ENCODE measurements around the gene PTPN9.
A peak's percentile ranks its signal among the peaks of the same experiment; 100 is the strongest.
"Not testable (repeated sequence)": the region's sequence is repeated elsewhere in the genome, so short reads cannot be mapped to it uniquely, and the experiment has no call there.

Gene PTPN9

DNA sequence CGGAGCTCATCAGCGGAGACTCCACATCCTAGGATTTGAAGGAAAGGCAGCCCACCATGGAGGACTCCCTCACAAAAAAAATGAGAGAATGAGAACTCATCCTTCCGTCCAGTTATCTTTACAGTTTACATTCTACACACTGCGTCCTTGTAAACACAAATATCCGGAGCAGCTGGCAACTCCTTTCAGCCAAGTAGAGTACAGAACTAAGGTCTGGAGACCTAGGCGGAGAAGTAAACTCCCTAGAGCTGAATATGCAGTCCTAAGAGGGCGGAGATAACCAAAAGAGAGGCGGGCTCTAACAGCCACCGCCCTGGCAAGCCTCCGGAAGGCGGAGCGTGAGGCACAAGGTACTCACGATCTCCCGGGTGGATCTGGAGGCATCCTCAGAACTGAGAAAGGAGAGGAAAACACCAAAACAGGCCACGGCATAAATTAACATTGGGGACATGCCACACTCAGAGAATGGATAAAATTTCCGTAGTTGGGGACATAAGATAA is 126.7 kb downstream of the PTPN9 start:
- Histone ChIP-seq H2AFZ (ENCODE audit: low read depth, low read length) (no peak overlapping the region), H3K9me3 (ENCODE audit: low read length) (no peaks in the 10 kb centered on the region), H3K4me3 (ENCODE audit: low read length) (peak overlapping the region; percentile 82), H3K36me3 (ENCODE audit: insufficient read depth, low read length) (peaks cover 5% of the 10 kb centered on the region), H3K27me3 (ENCODE audit: insufficient read depth, low read length) (no peaks in the 10 kb centered on the region), H3K4me1 (ENCODE audit: insufficient read depth, low read length) (peaks cover 27% of the 10 kb centered on the region)

DNA sequence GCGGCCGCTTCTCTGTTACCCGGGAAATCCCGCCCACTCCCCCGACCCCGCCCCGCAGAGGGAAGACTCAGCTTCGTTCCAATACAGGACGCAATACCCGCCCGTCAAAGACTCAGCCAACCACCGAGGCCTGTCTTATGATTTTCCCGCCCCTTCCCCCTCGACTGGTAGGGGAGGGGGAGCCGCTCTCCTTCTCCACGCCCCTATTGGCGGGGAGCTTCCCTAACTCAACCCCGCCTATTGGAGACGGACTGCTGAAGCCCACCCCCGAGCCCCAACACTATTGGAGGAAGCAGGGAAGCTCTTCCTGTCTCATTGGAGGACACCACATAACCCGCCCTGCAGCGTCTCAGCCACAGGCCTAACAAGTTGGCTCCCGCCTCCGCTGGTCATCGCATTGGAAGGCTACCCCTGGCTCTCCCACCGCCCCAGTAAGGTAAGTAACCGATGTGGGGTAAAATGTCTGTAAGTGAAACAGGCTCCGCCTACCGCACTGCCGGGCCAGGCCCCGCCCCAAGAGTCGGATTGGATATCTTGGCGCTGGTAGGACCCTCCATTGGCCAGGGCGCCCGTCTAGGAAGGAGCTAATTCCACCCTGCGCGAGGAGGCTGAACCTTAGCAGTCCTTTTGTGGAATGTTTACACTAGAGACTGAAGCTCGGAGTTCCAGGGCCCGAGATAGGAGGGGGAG is 127.3 kb downstream of the PTPN9 start, which contains the start of gene SIN3A:
Gene SIN3A (minus strand): TSS at position 17 of the 690 bp plus-strand sequence. CDS start 21,315 bp downstream, outside the sequence.
- no peaks in the 10 kb centered on the region for H3K9me3 ChIP-seq (ENCODE audit: low read length)
- H3K27me3 ChIP-seq (ENCODE audit: insufficient read depth, low read length): no peaks in the 10 kb centered on the region
- H2AFZ ChIP-seq (ENCODE audit: low read depth, low read length): no peak within 1 kb of the TSS
- H3K4me3 ChIP-seq (ENCODE audit: low read length): peak within 1 kb of the TSS; percentile 95
- H3K36me3 ChIP-seq (ENCODE audit: insufficient read depth, low read length): peaks cover 9% of the 10 kb centered on the region
- peaks cover 25% of the 10 kb centered on the region for H3K4me1 ChIP-seq (ENCODE audit: insufficient read depth, low read length)

DNA sequence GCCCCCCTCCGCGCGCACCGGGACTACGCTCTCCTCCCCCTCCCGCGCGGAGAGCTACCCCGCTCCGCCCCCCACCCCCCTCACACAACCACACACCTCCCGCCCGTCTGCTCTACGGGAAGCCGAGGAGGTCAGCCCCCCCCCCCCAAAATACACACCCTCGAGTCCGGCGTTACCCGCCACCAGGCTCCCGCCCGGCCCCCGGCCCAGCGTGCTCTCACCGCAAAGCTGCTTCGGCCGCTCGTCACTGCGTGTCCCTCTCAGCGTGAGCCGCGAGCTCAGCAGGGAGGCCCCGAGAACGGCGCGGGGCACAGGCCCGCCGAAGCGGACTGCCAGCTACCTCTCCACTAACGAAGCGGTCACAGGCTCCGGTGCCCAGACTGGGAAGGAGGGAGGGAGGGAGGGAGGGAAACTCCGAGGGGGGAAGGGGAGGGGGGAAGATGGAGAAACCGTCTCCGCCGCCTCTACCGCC is 127.9 kb downstream of the PTPN9 start:
- peak overlapping the region; percentile 95 for H3K4me3 ChIP-seq (ENCODE audit: low read length)
- peaks cover 9% of the 10 kb centered on the region for H3K36me3 ChIP-seq (ENCODE audit: insufficient read depth, low read length)
- H3K9me3 ChIP-seq (ENCODE audit: low read length): no peaks in the 10 kb centered on the region
- H2AFZ ChIP-seq (ENCODE audit: low read depth, low read length): no peak overlapping the region
- H3K4me1 ChIP-seq (ENCODE audit: insufficient read depth, low read length): peaks cover 19% of the 10 kb centered on the region
- no peaks in the 10 kb centered on the region for H3K27me3 ChIP-seq (ENCODE audit: insufficient read depth, low read length)

DNA sequence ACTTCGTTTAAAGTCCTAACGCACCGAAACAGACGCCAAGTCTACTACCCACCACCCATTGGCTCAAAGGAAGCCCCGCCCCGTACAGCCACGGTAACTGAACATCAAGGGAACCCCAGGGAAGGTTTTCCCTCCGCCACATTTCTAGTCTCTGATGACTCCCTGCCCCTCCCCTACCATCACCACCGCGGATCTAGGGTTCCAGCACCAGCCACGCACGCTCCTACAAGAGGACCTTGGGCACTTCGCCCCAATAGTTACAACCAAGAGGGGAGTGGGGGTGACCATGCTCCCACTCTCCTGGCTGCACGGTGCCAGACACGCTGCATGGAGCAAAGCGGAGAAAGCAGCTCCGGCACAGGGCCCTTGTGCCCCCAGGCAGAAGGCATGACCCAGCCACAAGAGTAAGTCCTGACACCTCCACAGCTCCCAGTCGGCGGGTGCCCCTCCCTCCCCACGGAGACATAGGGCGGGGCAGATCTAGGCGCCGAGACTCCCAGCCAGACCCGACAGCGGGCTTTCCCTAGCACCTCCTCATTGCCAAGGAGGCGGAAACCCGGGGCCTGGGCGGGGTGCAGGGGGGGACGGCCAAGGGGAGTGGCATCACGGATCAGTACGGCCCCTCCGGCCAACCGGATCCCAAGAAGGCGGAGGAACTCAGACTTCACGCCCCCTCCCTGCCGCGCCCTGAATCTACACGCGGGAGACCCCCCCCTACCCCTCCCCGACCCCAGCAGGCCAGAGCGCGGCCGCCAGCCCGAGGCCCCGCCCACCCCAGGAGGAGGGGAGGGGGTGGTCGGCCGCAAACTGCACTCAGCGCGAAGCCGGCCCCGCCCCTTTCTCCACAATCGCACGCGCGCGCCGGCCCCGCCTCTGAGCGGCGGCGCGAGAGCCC is 128.6 kb downstream of the PTPN9 start:
- Histone ChIP-seq H2AFZ (ENCODE audit: low read depth, low read length) (no peak overlapping the region), H3K36me3 (ENCODE audit: insufficient read depth, low read length) (peaks cover 16% of the 10 kb centered on the region), H3K9me3 (ENCODE audit: low read length) (no peaks in the 10 kb centered on the region), H3K27me3 (ENCODE audit: insufficient read depth, low read length) (no peaks in the 10 kb centered on the region), H3K4me1 (ENCODE audit: insufficient read depth, low read length) (peaks cover 17% of the 10 kb centered on the region), H3K4me3 (ENCODE audit: low read length) (peak overlapping the region; percentile 95)

DNA sequence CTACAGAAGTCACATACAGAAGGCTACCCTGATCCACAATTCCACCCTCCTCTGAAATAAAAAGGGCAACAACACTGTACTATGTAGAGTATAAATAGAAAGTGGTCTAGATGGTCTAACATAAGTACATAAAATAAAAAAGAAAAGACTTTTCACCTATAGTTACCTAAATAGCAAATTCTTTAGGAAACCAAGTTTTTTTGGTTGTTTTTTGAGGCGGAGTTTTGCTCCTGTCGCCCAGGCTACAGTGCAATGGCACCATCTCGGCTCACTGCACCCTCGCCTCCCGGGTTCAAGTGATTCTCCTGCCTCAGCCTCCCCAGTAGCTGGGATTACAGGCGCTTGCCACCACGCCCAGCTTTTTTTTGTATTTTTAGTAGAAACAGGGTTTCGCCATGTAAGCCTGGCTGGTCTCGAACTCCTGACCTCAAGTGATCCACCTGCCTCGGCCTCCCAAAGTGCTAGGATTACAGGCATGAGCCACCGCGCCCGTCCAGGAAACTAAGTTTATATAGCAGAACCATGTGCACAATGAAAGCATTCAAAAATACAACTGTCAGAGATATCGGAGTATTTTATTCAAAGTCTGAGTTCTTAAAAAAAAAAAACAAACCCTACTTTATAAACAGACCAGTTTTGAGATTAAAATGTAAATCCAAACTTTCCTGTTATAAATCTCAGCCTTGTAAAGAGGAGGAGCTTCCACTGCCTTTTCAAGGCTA is 129.4 kb downstream of the PTPN9 start:
- no peaks in the 10 kb centered on the region for H3K27me3 ChIP-seq (ENCODE audit: insufficient read depth, low read length)
- peaks cover 17% of the 10 kb centered on the region for H3K36me3 ChIP-seq (ENCODE audit: insufficient read depth, low read length)
- H3K9me3 ChIP-seq (ENCODE audit: low read length): no peaks in the 10 kb centered on the region
- no peak overlapping the region for H2AFZ ChIP-seq (ENCODE audit: low read depth, low read length)
- H3K4me1 ChIP-seq (ENCODE audit: insufficient read depth, low read length): peaks cover 17% of the 10 kb centered on the region
- H3K4me3 ChIP-seq (ENCODE audit: low read length): peak overlapping the region; percentile 84

DNA sequence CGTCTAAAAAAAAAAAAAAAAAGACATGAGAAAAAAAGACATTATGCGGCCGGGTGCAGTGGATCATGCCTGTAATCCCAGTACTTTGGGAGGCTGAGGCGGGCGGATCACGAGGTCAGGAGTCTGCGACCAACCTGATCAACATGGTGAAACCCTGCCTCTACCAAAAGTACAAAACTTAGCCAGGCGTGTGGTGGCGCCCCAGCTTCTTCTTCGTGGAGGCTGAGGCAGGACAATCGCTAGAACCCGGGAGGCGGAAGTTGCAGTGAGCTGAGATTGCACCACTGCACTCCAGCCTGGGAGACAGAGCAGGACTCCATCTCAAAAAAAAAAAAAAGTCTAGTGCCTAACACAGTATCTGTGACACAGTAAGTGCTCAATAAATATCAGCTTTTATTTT is 130.9 kb downstream of the PTPN9 start:
- not testable (repeated sequence) for H3K4me3 ChIP-seq (ENCODE audit: low read length); H3K27me3 ChIP-seq (ENCODE audit: insufficient read depth, low read length); H3K9me3 ChIP-seq (ENCODE audit: low read length); H2AFZ ChIP-seq (ENCODE audit: low read depth, low read length)
- Histone ChIP-seq H3K36me3 (ENCODE audit: insufficient read depth, low read length) (peaks cover 23% of the 10 kb centered on the region), H3K4me1 (ENCODE audit: insufficient read depth, low read length) (peaks cover 16% of the 10 kb centered on the region)

DNA sequence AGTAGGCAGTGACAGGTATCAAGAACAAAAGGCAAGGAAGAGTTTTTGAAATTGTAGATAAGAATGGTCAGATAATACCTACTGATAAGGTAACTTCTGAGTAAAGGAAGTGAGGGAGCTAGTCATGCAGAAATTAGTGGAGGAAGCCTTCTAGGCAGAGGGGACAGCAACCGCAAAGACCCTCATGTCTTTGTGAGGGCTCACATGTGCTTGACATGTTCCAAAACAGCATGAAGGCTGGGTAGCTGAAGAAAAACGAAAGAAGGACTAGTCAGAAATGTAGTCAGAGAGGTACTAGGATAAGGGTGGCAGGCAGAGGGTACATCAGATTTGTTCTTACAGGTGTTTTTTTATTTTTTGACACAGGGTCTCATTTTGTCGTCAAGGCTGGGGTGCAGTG is 133.0 kb downstream of the PTPN9 start:
- Histone ChIP-seq H3K9me3 (ENCODE audit: low read length) (peaks cover 1% of the 10 kb centered on the region), H3K4me3 (ENCODE audit: low read length) (no peak overlapping the region), H3K36me3 (ENCODE audit: insufficient read depth, low read length) (peaks cover 27% of the 10 kb centered on the region), H2AFZ (ENCODE audit: low read depth, low read length) (no peak overlapping the region), H3K4me1 (ENCODE audit: insufficient read depth, low read length) (peaks cover 7% of the 10 kb centered on the region), H3K27me3 (ENCODE audit: insufficient read depth, low read length) (no peaks in the 10 kb centered on the region)

DNA sequence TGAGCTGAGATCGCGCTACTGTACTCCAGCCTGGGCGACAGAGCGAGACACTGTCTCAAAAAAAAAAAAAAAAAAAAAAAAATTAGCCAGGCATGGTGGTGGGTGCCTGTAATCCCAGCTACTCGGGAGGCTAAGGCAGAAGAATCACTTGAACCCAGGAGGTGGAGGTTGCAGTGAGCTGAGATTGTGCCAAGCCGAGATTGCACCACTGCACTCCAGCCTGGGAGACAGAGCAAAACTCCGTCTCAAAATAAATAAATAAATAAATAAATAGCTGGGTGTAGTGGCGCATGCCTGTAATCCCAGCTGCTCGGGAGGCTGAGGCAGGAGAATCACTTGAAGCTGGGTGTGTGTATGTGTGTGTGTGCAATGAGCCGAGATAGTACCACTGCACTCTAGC is 133.8 kb downstream of the PTPN9 start:
- not testable (repeated sequence) for H2AFZ ChIP-seq (ENCODE audit: low read depth, low read length); H3K4me3 ChIP-seq (ENCODE audit: low read length); H3K9me3 ChIP-seq (ENCODE audit: low read length); H3K4me1 ChIP-seq (ENCODE audit: insufficient read depth, low read length); H3K27me3 ChIP-seq (ENCODE audit: insufficient read depth, low read length)
- peaks cover 27% of the 10 kb centered on the region for H3K36me3 ChIP-seq (ENCODE audit: insufficient read depth, low read length)

DNA sequence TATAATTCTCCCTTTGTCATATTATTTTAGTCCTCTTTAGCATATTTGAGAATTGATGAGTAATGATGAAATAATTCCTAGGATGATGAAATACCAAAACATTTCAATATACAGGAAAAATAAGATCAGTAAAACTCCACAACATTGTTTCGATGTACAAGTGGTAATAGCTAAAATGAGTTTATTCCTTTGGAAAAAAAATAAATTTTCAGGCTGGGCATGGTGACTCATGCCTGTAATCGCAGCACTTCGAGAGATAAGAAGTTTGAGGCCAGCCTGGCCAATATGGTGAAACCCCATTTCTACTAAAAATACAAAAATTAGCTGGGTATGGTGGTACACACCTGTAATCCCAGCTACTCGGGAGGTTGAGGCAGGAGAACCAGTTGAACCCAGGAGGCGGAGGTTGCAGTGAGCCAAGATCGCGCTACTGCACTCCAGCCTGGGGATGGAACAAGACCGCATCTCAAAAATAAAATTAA is 135.1 kb downstream of the PTPN9 start:
- not testable (repeated sequence) for H3K9me3 ChIP-seq (ENCODE audit: low read length); H3K27me3 ChIP-seq (ENCODE audit: insufficient read depth, low read length); H2AFZ ChIP-seq (ENCODE audit: low read depth, low read length); H3K4me1 ChIP-seq (ENCODE audit: insufficient read depth, low read length); H3K4me3 ChIP-seq (ENCODE audit: low read length)
- H3K36me3 ChIP-seq (ENCODE audit: insufficient read depth, low read length): peaks cover 27% of the 10 kb centered on the region

DNA sequence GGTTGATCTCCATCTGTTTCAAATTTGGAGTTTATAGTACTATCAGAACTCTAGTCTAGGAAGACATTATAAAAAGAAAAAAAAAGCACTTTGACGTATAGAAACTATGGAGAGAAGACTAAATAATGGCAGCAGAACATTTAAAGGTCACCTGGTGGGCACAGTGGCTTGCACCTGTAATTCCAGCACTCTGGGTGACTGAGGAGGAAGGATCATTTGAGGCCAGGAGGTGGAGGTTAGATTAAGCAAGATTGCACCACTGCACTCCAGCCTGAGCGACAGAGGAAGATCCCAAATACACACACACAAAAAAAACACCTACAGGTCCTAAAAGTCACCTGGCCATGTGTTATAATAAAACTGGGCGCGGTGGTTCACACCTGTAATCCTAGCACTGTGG is 141.4 kb downstream of the PTPN9 start:
- Histone ChIP-seq H3K27me3 (ENCODE audit: insufficient read depth, low read length) (no peaks in the 10 kb centered on the region), H3K4me1 (ENCODE audit: insufficient read depth, low read length) (no peaks in the 10 kb centered on the region), H3K36me3 (ENCODE audit: insufficient read depth, low read length) (peaks cover 16% of the 10 kb centered on the region), H2AFZ (ENCODE audit: low read depth, low read length) (no peak overlapping the region), H3K9me3 (ENCODE audit: low read length) (peaks cover 1% of the 10 kb centered on the region), H3K4me3 (ENCODE audit: low read length) (no peak overlapping the region)

DNA sequence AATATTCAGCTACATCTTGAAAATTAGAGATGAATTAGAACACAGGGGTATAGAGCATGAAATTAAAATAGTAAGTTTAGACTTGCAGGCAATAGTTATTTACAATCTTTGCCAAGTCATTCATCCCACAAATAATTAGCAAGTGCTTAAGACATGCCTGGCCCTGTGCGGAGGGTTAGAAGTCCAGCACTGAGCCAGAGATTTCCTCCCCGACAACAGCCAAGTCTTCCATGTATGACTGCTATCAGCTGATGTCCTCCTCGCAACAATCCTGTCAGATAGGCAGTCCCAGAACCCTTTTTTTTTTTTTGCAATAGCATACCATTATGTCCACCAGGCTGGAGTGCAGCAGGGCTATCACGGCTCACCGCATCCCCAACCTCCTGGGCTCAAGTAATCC is 142.2 kb downstream of the PTPN9 start:
- H3K4me1 ChIP-seq (ENCODE audit: insufficient read depth, low read length): no peaks in the 10 kb centered on the region
- H2AFZ ChIP-seq (ENCODE audit: low read depth, low read length): no peak overlapping the region
- H3K4me3 ChIP-seq (ENCODE audit: low read length): no peak overlapping the region
- H3K9me3 ChIP-seq (ENCODE audit: low read length): peaks cover 1% of the 10 kb centered on the region
- H3K36me3 ChIP-seq (ENCODE audit: insufficient read depth, low read length): peaks cover 16% of the 10 kb centered on the region
- no peaks in the 10 kb centered on the region for H3K27me3 ChIP-seq (ENCODE audit: insufficient read depth, low read length)

DNA sequence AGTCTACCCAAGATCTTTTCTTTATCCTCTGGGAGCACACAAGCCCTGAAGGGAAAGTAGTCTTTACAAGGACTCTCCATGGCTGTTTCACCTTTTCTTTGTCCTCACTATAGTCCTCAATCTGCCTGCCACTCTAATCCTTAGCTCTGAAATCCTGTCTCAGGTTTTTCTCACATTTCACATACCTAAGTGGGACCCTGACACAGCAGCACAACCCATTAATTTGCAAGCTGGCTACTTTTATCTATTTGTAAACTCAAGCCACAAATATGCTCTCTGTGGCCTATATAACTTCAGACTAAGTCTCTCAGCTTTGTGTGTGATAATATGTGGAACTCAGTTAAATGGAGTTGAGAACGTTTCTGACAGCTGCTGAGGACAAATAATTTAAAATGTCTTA is 147.4 kb downstream of the PTPN9 start:
- H3K4me1 ChIP-seq (ENCODE audit: insufficient read depth, low read length): no peaks in the 10 kb centered on the region
- H3K4me3 ChIP-seq (ENCODE audit: low read length): no peak overlapping the region
- H3K9me3 ChIP-seq (ENCODE audit: low read length): no peaks in the 10 kb centered on the region
- H3K27me3 ChIP-seq (ENCODE audit: insufficient read depth, low read length): no peaks in the 10 kb centered on the region
- H2AFZ ChIP-seq (ENCODE audit: low read depth, low read length): no peak overlapping the region
- H3K36me3 ChIP-seq (ENCODE audit: insufficient read depth, low read length): peaks cover 45% of the 10 kb centered on the region

Data from neuron (in vitro differentiated cells).